H1 (cell line): ENCODE data around the gene AGTR1. TPM values are rescaled to one million over a fixed set of nuclear protein-coding genes. Genes with fewer than 3 reads are reported as not detected.

Experiments used
- CTCF ChIA-PET: fragments of 300-600 bp; sonication (Branson Sonifier 250); formaldehyde crosslinking; loops from one replicate; lab custom pipeline; 2021; ENCODE audit not compliant: partially characterized antibody; lab: Charles Lee
- POLR2A ChIA-PET: fragments of 300-600 bp; sonication (Branson Sonifier 250); formaldehyde crosslinking; loops from one replicate; lab custom pipeline; 2021; ENCODE audit warnings: inconsistent platforms; ENCODE audit not compliant: partially characterized antibody; lab: Charles Lee
- DNase-seq, 2 experiments: peaks; one replicate each; pipeline versions ENCODE4 v3.0.0 to v3.0.0-alpha.2; 2010 to 2022; ENCODE audit warnings: low spot score in 2 of 2, low read depth in 1 of 2, mixed read lengths in 1 of 2
- FAIRE-seq: peaks from 2 replicates; lab custom pipeline; 2011; peaks lifted over from hg19 to GRCh38; lab: Jason Lieb, UNC
- H2AFZ ChIP-seq: 2 replicates; pipeline ENCODE4 v1.8.1; 2012; ENCODE audit warnings: low read length, inconsistent platforms
- H2AK5ac ChIP-seq: 2 replicates; pipeline ENCODE4 v1.6.1; 2013; ENCODE audit warnings: low read depth, low read length
- H2BK120ac ChIP-seq: replicated peaks from 2 replicates; pipeline ENCODE3; 2013; ENCODE audit warnings: low read depth, low read length, inconsistent platforms
- H2BK12ac ChIP-seq: 2 replicates; pipeline ENCODE4 v1.6.1; 2013; ENCODE audit warnings: low read depth, low read length
- H2BK15ac ChIP-seq: 2 replicates; pipeline ENCODE4 v1.6.1; 2013; ENCODE audit warnings: low read length
- H2BK20ac ChIP-seq: 2 replicates; pipeline ENCODE4 v1.6.1; 2013; ENCODE audit warnings: low read length
- H2BK5ac ChIP-seq: 2 replicates; pipeline ENCODE4 v1.6.1; 2013; ENCODE audit warnings: low read depth, low read length
- H3K14ac ChIP-seq: 2 replicates; pipeline ENCODE4 v1.6.1; 2013; ENCODE audit warnings: inconsistent platforms; ENCODE audit not compliant: insufficient read length
- H3K18ac ChIP-seq: 2 replicates; pipeline ENCODE4 v1.6.1; 2013; ENCODE audit warnings: low read length; ENCODE audit errors: extremely low read depth
- H3K23ac ChIP-seq: 2 replicates; pipeline ENCODE4 v1.6.1; 2013; ENCODE audit warnings: inconsistent platforms; ENCODE audit not compliant: insufficient read length
- H3K23me2 ChIP-seq: 2 replicates; pipeline ENCODE4 v1.6.1; 2013; ENCODE audit warnings: low read depth, low read length
- H3K27ac ChIP-seq: 2 replicates; pipeline ENCODE4 v1.6.1; 2011; ENCODE audit warnings: low read depth, low read length, inconsistent platforms
- H3K27me3 ChIP-seq, 4 experiments: replicated peaks in 1 of 4; 1 replicate in 1 of 4; 2 replicates in 3 of 4; pipeline versions ENCODE4 v1.6.1 to v1.8.1; 2011 to 2013; ENCODE audit warnings: low read length in 3 of 4, mild to moderate bottlenecking in 3 of 4, inconsistent platforms in 2 of 4, mixed read lengths in 2 of 4, moderate library complexity in 1 of 4; ENCODE audit not compliant: control insufficient read depth in 3 of 4, insufficient read depth in 3 of 4; ENCODE audit errors: extremely low read depth in 1 of 4
- H3K36me3 ChIP-seq, 4 experiments: 2 replicates each; pipeline versions ENCODE4 v1.6.1 to v1.8.1; 2011 to 2013; ENCODE audit warnings: mild to moderate bottlenecking in 4 of 4, low read length in 3 of 4, moderate library complexity in 2 of 4, control low read depth in 1 of 4, inconsistent platforms in 1 of 4; ENCODE audit not compliant: insufficient read depth in 4 of 4, control insufficient read depth in 2 of 4
- H3K4ac ChIP-seq: replicated peaks from 2 replicates; pipeline ENCODE3; 2013; ENCODE audit warnings: low read length, low read depth, mixed read lengths, inconsistent platforms; ENCODE audit not compliant: insufficient read length
- H3K4me1 ChIP-seq, 4 experiments: replicated peaks in 1 of 4; 1 replicate in 1 of 4; 2 replicates in 3 of 4; pipeline versions ENCODE4 v1.6.1 to v1.8.1; 2011 to 2013; ENCODE audit warnings: low read length in 3 of 4, inconsistent platforms in 2 of 4, mixed read lengths in 1 of 4; ENCODE audit not compliant: insufficient read depth in 4 of 4, control insufficient read depth in 3 of 4
- H3K4me2 ChIP-seq, 2 experiments: 2 replicates each; pipeline versions ENCODE4 v1.6.1 to v1.8.1; 2011 to 2013; ENCODE audit warnings: low read depth in 2 of 2, low read length in 2 of 2, control low read depth in 1 of 2, inconsistent platforms in 1 of 2, mild to moderate bottlenecking in 1 of 2; ENCODE audit not compliant: insufficient read depth in 1 of 2
- H3K4me3 ChIP-seq, 4 experiments: fragments of 200-600, 300-600 bp in 1 of 4; sonication (generic), shearing (Covaris generic), sonication (Bioruptor Twin) in 1 of 4; 2 replicates each; pipeline versions ENCODE4 v1.5.1 to v1.8.1; 2011 to 2016; ENCODE audit warnings: low read length in 4 of 4, low read depth in 3 of 4, control low read depth in 2 of 4, inconsistent platforms in 2 of 4, mild to moderate bottlenecking in 2 of 4, mixed read lengths in 1 of 4, moderate library complexity in 1 of 4; ENCODE audit not compliant: insufficient read depth in 2 of 4; ENCODE audit errors: extremely low read depth in 1 of 4
- H3K56ac ChIP-seq: replicated peaks from 2 replicates; pipeline ENCODE3; 2013; ENCODE audit warnings: low read depth, mild to moderate bottlenecking, mixed read lengths, low read length, inconsistent platforms; ENCODE audit not compliant: insufficient read length
- H3K79me1 ChIP-seq: 2 replicates; pipeline ENCODE4 v1.6.1; 2013; ENCODE audit warnings: low read depth, low read length, control low read depth
- H3K79me2 ChIP-seq, 2 experiments: 2 replicates each; pipeline versions ENCODE4 v1.6.1 to v1.8.1; 2012 to 2013; ENCODE audit warnings: low read length in 2 of 2, mild to moderate bottlenecking in 2 of 2, inconsistent platforms in 1 of 2; ENCODE audit not compliant: insufficient read depth in 2 of 2, control insufficient read depth in 1 of 2
- H3K9ac ChIP-seq, 4 experiments: replicated peaks in 1 of 4; 1 replicate in 1 of 4; 2 replicates in 3 of 4; pipeline versions ENCODE4 v1.6.1 to v1.8.1; 2011 to 2013; ENCODE audit warnings: low read depth in 3 of 4, low read length in 3 of 4, control low read depth in 2 of 4, mild to moderate bottlenecking in 2 of 4, moderate library complexity in 2 of 4, inconsistent platforms in 1 of 4; ENCODE audit errors: extremely low read depth in 1 of 4
- H3K9me3 ChIP-seq, 2 experiments: 2 replicates each; pipeline versions ENCODE4 v1.6.1 to v1.8.1; 2012 to 2013; ENCODE audit warnings: mild to moderate bottlenecking in 2 of 2, moderate library complexity in 2 of 2, control low read depth in 1 of 2, inconsistent platforms in 1 of 2, low read depth in 1 of 2, low read length in 1 of 2, mixed read lengths in 1 of 2; ENCODE audit not compliant: insufficient read depth in 2 of 2
- H4K20me1 ChIP-seq, 2 experiments: replicated peaks in 1 of 2; 2 replicates each; pipeline versions ENCODE3 to v1.8.1; 2011 to 2013; ENCODE audit warnings: inconsistent platforms in 2 of 2, low read length in 2 of 2, mild to moderate bottlenecking in 1 of 2; ENCODE audit not compliant: insufficient read depth in 2 of 2, control insufficient read depth in 1 of 2
- H4K5ac ChIP-seq: 2 replicates; pipeline ENCODE4 v1.6.1; 2013; ENCODE audit warnings: low read length, low read depth, mixed read lengths, inconsistent platforms; ENCODE audit not compliant: insufficient read length
- H4K8ac ChIP-seq: 2 replicates; pipeline ENCODE4 v1.8.0; 2013; ENCODE audit warnings: mild to moderate bottlenecking, moderate library complexity, low read length, inconsistent platforms; ENCODE audit not compliant: insufficient read depth; ENCODE audit errors: extremely low read depth
- H4K91ac ChIP-seq: replicated peaks from 2 replicates; pipeline ENCODE3; 2013; ENCODE audit warnings: low read length, mixed read lengths, inconsistent platforms; ENCODE audit not compliant: insufficient read length
- CTBP2 ChIP-seq: IDR thresholded peaks from 2 replicates; pipeline ENCODE4 v1.7.0; 2011; ENCODE audit warnings: borderline replicate concordance, mild to moderate bottlenecking, moderate library complexity, mixed read lengths, low read length; ENCODE audit not compliant: insufficient read depth, insufficient read length
- E2F6 ChIP-seq: IDR thresholded peaks from 2 replicates; pipeline ENCODE4 v1.6.1; 2012; ENCODE audit warnings: inconsistent platforms
- NANOG ChIP-seq: IDR thresholded peaks from 2 replicates; pipeline ENCODE4 v1.6.1; 2011; ENCODE audit warnings: low read length, low read depth, mild to moderate bottlenecking, inconsistent platforms; ENCODE audit not compliant: insufficient read depth, poor library complexity, severe bottlenecking
- POLR2A ChIP-seq, 2 experiments: IDR thresholded peaks; 1 replicate in 1 of 2; 2 replicates in 1 of 2; pipeline ENCODE4 v1.6.1; 2011; ENCODE audit warnings: low read depth in 2 of 2, low read length in 2 of 2, mild to moderate bottlenecking in 2 of 2; ENCODE audit errors: control extremely low read depth in 1 of 2
- RXRA ChIP-seq: IDR thresholded peaks from 2 replicates; pipeline ENCODE4 v1.6.1; 2011; ENCODE audit warnings: low read depth, mild to moderate bottlenecking, low read length, moderate library complexity; ENCODE audit not compliant: insufficient read depth
- SRF ChIP-seq: IDR thresholded peaks from 2 replicates; pipeline ENCODE4 v1.6.1; 2011; ENCODE audit warnings: mild to moderate bottlenecking, low read depth, low read length, moderate library complexity
- WGBS, 2 experiments: shearing (Covaris generic) in 1 of 2; methylation state at CpG; one replicate each; pipeline versions ENCODE4 v1.1.6 to v1.1.7; 2013 to 2015; ENCODE audit warnings: low lambda C conversion rate in 2 of 2, mixed read lengths in 2 of 2, inconsistent platforms in 1 of 2, low coverage in 1 of 2, missing lambda C conversion rate in 1 of 2; ENCODE audit not compliant: insufficient replicate concordance in 2 of 2, insufficient coverage in 1 of 2, insufficient read length in 1 of 2; ENCODE audit errors: extremely low coverage in 1 of 2, missing lambda C conversion rate in 1 of 2; 5-methylcytosine and 5-hydroxymethylcytosine counted together
- polyA plus RNA-seq, 7 experiments: library from polyadenylated mRNA; depleted of rRNA in 3 of 7; stranded (reverse) in 5 of 7; unstranded in 2 of 7; fragments of >200 nt in 5 of 7; fragments of 200-250 nt in 2 of 7; gene quantifications; 1 replicate in 5 of 7; 2 replicates in 1 of 7; 4 replicates in 1 of 7; pipeline versions ENCODE4 v1.2.1 to v1.2.3, GENCODE V29; 2011 to 2013; ENCODE audit warnings: missing spikeins in 2 of 7, mixed read lengths in 2 of 7
- total RNA-seq: library from RNA; stranded (reverse); fragmentation: NEBNext Ultra II Directional; extraction: Animal tissue kit (Norgen Biotek cat#: 25700); gene quantifications from 2 replicates; pipeline ENCODE4 v1.2.1, GENCODE V29; 2021

AGTR1 gene
- total and polyA plus RNA-seq, 2 of the 8 experiments (the other 6 are each of a cell fraction or from before 2014, with no cell fraction given), result 0.03 TPM; not detected in 1

- no peak for TF ChIP-seq POLR2A (IDR thresholded peaks at IDR 0.05; ENCODE audit: control extremely low read depth in 1 of 2, low read depth in 2 of 2, low read length in 2 of 2)
- TF ChIP-seq E2F6, result no peak
- TF ChIP-seq SRF, result no peak
- TF ChIP-seq CTBP2, result no peak
- no peak for TF ChIP-seq NANOG
- TF ChIP-seq RXRA, result no peak
- H4K91ac ChIP-seq, result no peak overlapping the region
- no peak overlapping the region for H2BK5ac ChIP-seq
- H3K27me3 ChIP-seq, result no peaks in the 10 kb centered on the region
- no peak for DNase-seq
- H3K9me3 ChIP-seq, result no peaks in the 10 kb centered on the region
- no peaks in the 10 kb centered on the region for H3K23me2 ChIP-seq
- H3K4me3 ChIP-seq, result no peak overlapping the region
- H3K4me1 ChIP-seq, result peaks cover 0 to 5% (median 0%) of the 10 kb centered on the region in 4 experiments; a peak in 1 of 7 replicates
- no peaks in the 10 kb centered on the region for H3K79me2 ChIP-seq
- 84% methylated on average over 5 of the region's 5 CpGs; no CpG with 5 or more reads in 1 of the 2 experiments for WGBS, 2 experiments
- H3K14ac ChIP-seq, result no peak overlapping the region
- H4K20me1 ChIP-seq, result no peaks in the 10 kb centered on the region
- H3K18ac ChIP-seq, result no peak overlapping the region
- ChIA-PET POLR2A (no interaction called here), CTCF (interaction anchor here (0.6 to 3.0 kb wide), 2 partner anchors 11 to 248 kb away, joined by 4 to 23 read pairs; no protein-coding TSS in a partner anchor)
- H3K9ac ChIP-seq, result no peak overlapping the region
- no peak overlapping the region for H3K27ac ChIP-seq
- no peak overlapping the region for H2BK15ac ChIP-seq
- H2AFZ ChIP-seq, result peak overlapping the region; percentile 89
- no peak overlapping the region for H3K4ac ChIP-seq
- no peaks in the 10 kb centered on the region for H3K36me3 ChIP-seq
- H3K4me2 ChIP-seq, result no peak overlapping the region
- H2BK120ac ChIP-seq, result no peak overlapping the region
- no peak overlapping the region for H2BK20ac ChIP-seq
- no peak overlapping the region for H3K23ac ChIP-seq
- no peak overlapping the region for H2BK12ac ChIP-seq
- no peak for FAIRE-seq
- no peak overlapping the region for H4K5ac ChIP-seq
- no peaks in the 10 kb centered on the region for H3K79me1 ChIP-seq
- H2AK5ac ChIP-seq, result no peak overlapping the region
- no peak overlapping the region for H4K8ac ChIP-seq
- H3K56ac ChIP-seq, result no peak overlapping the region
Observed at GRCh38 chr3:148707601-148708380, 10.1 kb downstream of the AGTR1 start.
